Central memory CD4-positive, alpha-beta T cell (primary cell): Measurements from ENCODE around the gene MTMR2.
A peak's percentile ranks its signal among the peaks of the same experiment; 100 is the strongest.

Source experiments
- DNase-seq: peaks from one replicate; pipeline ENCODE4 v3.0.0; 2022

MTMR2 gene

GRCh38 chr11:95805869-95806268 is 118.0 kb downstream of the MTMR2 start:
- no peak for DNase-seq

DNA sequence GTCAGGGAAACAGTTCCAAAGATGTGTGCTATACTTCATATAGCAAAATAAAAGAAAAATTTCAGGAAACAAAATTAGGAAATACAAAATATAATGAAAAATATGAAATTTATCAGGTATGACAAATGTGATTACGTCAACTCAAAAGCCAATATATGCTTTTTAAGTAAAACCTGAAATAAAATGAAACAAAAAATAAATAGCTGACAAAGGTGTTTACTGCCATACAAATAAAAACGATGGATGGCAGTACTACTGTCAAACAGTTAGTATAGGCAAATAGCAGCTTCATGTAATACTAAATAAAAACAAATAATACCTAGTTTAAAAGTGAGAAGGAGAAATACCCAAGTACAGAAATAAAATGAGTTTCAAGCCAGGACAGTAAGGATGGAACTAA is 119.9 kb downstream of the MTMR2 start:
- DNase-seq = no peak

GRCh38 chr11:95802806-95803205 is 121.1 kb downstream of the MTMR2 start:
- no peak for DNase-seq

DNA sequence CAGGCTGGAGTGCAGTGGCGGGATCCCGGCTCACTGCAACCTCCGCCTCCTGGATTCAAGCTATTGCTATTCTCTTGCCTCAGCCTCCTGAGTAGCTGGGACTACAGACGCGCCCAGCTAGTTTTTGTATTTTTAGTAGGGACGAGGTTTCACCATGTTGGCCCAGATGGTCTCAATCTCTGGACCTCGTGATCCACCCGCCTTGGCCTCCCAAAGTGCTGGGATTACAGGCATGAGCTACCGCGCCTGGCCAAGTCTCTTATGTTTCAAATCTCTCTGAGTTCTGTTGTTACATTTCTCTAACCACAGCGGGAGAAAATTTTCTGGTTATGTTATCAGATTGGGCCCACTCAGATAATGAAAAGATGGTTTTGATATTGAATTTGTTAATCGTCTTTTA is 123.5 kb downstream of the MTMR2 start:
- no peak for DNase-seq

DNA sequence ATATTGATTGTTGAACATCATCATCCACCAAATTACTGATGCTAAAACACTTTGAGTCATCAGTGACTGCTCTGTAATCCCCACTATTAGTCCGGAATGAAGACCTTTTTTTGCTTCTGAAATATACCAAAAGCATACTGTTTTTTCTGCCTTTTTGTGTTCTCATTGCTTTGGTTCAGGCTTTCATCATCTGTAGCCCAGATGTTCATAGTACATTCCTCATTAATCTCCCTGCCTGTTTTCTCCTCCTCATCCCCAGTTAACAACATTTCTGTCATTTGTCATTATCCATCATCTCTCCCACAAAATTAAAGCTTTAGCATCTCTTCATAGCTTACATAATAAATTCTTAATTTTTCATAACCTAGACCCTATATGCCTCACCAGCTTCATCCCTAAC is 124.4 kb downstream of the MTMR2 start:
- DNase-seq = no peak

DNA sequence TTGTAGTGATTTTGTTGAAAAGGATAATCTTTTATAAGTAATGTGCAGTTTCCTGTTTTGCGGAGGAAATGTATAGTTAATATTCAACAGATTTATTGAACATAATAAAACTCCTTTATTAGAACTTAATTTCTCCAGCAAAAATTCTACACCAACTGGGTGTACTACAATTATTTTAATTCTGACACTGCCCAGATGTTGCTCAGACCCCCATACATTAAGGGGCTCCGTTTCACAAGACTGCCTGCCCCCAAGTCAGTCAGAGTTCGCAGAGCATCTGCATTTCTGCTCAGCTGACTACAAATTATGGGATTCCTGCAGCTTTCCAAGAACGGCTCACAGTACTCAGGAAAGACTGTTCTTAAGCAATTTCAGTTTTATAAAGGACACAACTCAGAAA is 127.4 kb downstream of the MTMR2 start:
- no peak for DNase-seq

DNA sequence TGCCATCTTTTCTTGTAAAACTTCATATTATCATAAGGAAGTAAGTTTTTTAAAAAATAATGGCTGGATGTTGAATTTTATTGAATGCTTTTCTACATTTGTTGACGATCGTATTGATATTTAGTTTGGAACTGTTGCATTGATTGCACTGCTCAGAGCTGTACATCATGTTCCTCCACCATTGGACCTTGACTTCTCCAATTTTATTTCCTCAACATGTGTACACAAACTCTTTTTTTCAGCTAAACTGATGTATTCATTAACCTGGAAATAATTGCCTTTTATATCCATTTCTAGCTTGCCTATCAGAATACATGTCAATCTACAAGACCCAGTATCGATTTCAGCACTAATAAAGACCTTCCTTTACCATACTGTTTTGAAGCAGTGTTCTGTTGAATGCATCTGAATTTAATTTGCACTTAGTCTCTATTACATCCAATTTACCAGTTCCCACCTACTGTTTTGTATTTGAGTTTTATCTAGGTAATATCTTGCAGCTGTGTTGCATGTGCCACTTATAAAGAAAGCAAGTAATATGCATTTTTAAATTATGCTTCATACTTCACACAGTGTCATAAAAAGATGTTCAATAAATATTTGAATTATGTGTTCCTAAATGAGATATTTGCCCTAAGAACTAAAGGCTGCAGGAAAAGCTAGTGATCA is 128.1 kb downstream of the MTMR2 start:
- no peak for DNase-seq

DNA sequence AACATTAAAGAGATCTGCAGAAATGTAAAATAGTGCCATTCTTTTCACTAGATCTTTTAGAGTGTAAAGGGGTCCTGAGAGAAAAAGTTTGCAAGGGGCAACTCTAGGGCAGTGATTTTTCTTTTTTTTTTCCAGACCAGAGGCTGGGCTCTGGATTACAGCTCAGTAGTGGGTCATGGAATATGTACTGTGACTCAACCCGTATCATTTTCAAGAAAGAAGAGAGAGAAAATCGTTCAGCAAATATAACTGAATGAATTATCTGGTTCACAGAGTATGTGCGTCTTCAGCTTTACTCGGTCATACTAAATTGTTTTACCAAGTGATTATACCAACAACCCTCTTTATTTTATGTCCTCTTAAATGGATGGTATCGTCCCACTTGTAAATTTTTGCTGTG is 129.8 kb downstream of the MTMR2 start:
- DNase-seq = no peak

GRCh38 chr11:95793116-95793515 is 130.8 kb downstream of the MTMR2 start:
- no peak for DNase-seq

DNA sequence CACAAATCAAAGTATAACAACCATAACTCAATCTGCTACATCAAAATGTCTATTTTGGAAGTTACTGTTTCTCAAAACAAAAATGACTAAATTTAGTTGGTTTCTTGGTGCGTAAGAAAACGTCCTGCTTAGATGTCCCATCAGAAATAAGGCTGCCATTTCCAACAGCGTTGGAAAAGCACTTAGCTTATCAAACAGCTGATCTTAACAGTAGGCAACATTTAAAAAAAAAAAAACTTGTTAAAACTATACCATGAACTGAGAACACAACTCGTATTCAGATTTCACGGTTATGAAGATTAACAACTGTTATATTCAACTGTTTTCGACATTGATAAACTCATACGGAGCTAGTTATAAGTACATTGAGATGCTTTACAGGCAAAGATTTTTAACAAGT is 131.2 kb downstream of the MTMR2 start:
- DNase-seq = no peak

GRCh38 chr11:95792200-95792599 is 131.7 kb downstream of the MTMR2 start:
- DNase-seq = no peak

DNA sequence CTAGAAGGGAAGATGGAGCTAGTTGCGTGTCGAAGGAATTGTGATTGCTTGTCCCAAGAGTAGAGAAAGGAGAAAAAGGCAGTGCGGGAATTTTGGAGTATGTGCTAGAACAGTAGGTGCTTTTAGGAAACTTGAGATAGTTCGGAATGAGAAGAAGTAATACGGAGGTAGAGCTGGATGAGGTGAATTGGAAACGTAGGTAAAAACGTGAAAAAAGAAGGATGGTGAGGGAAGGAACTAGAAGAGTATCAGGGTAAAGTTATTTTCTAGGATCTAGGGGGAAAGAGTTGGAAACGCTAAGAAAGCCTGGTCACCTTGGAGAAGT is 132.2 kb downstream of the MTMR2 start:
- no peak for DNase-seq

- peak; percentile 34 for DNase-seq
Measured at GRCh38 chr11:95790933-95791708, 132.8 kb downstream of the MTMR2 start.

DNA sequence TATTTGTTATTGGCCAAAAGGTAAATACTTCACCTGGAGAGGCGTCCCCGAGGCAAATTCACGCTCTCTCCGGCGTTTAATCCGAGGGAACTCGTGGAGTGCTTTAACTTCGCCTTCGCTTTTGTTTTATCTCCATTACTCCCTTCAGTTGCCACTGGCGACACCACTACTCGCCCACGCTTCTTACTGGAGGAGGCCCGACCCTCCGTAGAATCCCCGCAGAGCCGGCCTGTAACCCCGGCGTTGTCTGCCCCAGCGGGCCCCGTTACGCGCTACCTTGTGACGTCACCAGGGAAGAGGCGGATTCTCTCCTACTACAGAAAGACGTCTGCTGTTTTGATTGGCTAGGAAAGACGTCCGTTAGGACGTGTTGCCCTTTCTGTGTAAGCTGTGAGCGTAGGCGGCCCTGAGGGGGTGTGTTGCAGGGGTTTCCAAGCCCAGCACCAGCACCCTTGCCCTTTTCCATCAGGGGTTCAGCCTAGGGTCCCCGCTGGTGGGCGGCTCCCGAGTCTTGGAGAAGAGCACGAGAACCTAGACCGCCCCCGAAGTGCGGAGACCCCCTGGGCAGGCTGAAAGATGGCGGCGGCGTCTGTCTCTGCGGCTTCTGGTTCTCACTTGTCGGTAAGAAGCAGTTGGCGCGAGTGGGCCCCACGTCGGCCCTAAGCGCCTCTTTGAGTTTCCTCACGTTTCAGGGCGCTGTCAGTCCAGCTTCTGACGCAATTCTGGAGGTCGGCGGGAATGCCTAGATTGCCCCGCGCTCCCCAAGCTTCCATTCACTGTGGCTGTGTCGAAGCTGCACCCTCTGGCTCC is 133.6 kb downstream of the MTMR2 start, which contains the start of gene CEP57:
Gene CEP57 (plus strand): TSS at position 376 of the 810 bp plus-strand sequence. CDS start 201 bp downstream, at position 577.
- DNase-seq = peak; percentile 94

GRCh38 chr11:95789506-95790122 is 134.3 kb downstream of the MTMR2 start, which contains the start of gene FAM76B:
TSS of gene FAM76B (minus strand) at chr11:95789782. CDS start at chr11:95789478, 304 bp downstream.
- peak; percentile 99 for DNase-seq

DNA sequence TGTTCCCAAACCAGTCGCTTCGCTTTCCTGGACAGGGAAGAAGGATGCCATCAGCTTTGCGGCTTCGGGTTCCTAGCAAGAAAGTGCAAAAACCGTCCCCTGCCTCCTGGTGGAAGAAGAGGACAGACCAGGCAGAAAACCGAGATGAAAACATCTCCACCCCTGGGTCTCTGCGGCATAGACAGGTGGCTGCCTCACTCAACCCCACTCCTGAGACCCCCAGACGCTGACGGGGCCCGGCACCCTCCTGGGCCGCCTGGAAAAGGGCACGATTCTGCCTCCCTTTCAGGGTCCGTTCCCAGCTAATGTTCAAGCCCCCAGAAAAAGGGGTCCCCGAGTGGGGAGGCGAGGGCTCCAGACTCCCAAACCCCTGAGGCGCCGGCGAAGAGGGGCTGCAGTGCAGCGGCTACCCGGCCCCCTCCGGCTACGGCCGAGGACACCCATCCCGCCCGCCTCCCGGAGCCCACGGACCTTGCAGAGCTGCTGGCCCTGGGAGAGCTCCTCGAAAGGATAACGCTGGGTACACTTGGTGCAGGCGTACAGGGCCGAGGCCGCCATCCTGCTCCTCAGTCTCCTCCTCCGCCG is 134.9 kb downstream of the MTMR2 start:
- peak; percentile 38 for DNase-seq
